Dermis blood vessel endothelial cell (primary cell): ENCODE data around the gene LIMS2. TPM values are rescaled to one million over a fixed set of nuclear protein-coding genes. Genes with fewer than 3 reads are reported as not detected.

Experiments used
- DNase-seq: peaks from one replicate; pipeline ENCODE4 v3.0.0; 2010
- total RNA-seq: library from RNA; depleted of rRNA; stranded (reverse); fragments of >200 nt; gene quantifications from 2 replicates; pipeline ENCODE4 v1.2.3, GENCODE V29; 2014

LIMS2 gene
- total RNA-seq, 1 donor from 2014 or later: 20.1 TPM

DNA sequence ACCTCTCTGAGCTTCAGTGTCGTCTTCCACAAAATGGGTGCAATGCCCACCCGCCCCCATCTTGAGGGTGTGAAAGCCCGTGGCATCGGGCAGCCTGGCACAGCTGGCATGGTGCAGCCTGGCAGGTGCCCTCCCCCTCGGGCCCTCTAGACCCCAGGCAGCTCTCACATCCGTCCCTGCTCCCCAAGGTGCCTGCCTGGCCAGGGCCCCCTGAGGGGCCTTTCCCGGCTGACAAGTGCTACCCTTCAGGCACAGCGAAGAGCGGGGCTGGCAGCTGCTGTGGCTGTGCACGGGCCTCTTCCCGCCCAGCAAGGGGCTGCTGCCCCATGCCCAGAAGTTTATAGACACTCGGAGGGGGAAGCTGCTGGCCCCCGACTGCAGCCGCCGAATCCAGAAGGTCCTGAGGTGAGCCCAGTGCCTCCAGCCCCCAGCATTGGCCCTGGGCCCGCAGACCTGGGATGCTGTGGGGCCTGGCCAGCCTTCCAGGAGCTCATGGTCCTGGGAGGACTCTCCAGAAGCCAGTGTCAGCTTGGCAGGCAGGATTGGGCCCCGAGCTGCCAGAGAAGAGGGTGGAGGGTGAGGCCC lies 43.2 kb downstream of the LIMS2 start:
- DNase-seq: no peak

DNA sequence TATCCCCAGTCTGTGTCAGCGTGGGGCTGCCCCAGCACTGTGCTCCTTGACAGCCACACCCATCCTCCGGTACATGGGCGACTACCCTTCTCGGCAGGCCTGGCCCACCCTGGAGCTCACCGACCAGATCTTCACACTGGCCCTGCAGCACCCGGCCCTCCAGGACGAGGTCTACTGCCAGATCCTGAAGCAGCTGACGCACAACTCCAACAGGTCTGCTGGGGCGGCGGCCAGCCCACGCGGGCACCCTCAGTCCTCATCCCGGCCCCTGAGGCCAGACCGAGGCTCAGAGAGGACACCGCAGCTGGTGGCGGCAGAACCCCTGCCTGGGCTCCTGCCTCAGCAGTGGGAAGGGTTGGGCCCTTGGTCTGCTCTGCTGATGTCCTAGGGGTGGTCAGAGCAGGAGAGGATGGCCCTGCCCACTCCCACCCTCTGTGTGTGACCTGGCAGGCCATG lies 43.8 kb downstream of the LIMS2 start:
- no peak for DNase-seq

DNA sequence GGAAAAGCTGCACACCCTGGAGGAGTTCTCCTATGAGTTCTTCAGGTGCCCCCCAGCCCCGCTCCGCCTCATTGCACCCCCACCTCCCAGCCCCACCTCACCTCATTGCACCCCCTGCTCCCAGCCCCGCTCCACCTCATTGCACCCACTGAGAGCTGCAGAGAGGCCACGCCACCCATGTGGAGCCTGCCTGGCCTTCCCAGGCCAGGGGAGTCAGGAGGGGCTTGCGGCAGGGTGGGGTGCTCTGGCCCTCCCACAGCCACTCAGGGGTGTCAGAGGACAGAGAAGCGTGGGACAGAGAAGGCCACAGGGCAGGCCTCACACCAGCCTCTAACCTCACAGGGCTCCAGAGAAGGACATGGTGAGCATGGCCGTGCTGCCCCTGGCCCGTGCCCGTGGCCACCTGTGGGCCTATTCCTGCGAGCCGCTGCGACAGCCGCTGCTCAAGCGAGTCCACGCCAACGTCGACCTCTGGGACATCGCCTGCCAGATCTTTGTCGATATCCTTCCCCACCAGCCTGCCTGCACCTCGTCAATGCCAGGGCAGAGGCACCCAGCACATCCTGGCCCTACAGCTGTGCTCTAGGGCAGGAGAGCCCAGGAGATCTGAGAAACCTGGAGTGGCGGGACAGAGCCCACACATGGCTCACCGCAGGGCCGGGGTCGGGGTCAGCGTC lies 44.3 kb downstream of the LIMS2 start:
- no peak for DNase-seq

DNA sequence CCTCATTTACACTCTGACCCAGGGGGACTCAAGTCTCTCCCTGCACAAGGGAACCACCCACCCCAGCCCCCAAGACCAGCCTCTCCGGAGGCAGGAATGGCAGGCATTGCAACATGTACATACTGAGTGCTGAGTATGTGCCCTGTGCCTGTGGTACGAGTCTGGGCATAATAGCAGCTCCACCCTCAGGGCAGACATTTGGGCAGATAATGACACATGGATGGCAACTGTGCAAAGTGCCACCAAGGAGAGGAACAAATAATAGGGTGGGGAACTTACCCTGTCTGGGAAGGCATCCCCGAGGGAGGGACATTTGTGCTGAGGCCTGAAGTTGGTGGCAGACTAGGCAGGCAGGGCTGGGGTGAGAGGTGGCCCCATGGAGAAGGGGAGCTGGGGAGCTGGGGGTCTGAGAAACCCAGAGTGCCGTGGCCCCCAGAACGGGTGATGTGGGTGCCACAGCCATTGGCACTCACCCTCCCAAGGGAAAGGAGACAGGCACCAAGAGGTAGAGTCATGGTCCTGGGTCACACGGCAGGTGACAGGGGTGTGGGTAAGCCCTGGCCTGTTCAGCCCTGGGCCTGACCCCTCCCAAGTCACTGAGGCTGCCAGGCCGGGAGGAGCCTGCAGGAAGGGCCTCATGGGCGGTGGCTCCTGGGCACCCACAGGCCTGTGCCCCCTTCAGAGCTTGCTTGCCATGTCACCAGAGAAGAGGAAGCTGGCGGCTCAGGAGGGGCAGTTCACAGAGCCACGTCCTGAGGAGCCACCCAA lies 45.0 kb downstream of the LIMS2 start:
- DNase-seq: no peak

DNA sequence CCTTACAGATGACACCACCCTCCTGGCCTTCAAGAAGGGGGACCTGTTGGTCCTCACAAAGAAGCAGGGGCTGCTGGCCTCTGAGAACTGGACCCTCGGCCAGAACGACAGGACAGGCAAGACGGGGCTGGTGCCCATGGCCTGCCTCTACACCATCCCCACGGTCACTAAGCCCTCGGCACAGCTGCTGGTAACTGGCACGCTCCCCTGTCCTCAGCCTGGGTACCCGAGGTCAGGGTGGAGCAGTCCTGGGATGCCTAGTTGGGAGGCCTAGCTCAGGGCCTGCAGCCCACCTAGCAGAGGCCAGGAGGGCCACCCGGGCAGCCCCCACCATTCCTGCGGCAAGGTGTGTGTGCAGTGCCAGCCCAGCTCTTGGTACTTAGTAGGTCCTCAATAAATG lies 45.7 kb downstream of the LIMS2 start:
- no peak for DNase-seq

DNA sequence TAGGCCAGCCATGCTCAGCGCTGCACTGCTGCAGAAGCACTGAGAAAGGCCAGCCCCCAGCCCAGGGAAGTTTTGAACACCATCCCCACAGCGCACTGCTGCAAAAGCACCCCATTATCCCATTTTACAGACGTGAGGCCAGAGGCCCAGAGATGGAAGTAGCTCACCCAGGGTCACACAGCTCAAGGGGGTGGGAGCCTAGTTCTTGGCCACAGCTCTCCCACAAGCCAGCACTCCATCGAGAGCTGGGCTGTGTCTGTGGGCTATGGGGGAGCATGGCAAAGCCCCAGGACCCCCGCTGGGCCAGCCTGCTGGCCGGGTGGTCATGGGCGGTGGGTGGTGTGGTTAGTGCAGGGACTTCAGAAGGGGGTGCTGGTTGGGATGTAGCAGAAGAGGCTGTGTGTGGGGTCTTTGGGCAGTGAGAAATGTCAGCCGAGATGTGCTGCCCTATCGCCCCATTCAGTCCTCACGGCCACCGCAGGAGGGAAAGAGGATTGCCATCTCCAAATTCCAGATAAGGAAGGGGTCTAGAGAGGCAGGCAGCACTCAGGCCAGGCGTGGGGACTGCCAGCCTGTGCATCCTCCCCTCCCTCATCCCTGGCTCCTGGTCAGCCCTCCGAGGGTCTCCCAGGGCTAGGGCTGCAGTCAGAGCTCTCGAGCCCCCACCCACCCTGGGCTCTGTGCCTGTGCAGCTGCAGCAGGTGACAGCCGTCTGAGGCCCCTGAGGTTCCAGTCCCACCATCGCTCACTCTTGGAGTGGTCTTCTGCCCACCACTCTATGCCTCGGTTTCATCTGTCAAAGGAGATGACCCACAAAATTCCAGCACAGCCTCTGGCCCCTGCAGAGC lies 46.3 kb downstream of the LIMS2 start:
- no peak for DNase-seq

DNA sequence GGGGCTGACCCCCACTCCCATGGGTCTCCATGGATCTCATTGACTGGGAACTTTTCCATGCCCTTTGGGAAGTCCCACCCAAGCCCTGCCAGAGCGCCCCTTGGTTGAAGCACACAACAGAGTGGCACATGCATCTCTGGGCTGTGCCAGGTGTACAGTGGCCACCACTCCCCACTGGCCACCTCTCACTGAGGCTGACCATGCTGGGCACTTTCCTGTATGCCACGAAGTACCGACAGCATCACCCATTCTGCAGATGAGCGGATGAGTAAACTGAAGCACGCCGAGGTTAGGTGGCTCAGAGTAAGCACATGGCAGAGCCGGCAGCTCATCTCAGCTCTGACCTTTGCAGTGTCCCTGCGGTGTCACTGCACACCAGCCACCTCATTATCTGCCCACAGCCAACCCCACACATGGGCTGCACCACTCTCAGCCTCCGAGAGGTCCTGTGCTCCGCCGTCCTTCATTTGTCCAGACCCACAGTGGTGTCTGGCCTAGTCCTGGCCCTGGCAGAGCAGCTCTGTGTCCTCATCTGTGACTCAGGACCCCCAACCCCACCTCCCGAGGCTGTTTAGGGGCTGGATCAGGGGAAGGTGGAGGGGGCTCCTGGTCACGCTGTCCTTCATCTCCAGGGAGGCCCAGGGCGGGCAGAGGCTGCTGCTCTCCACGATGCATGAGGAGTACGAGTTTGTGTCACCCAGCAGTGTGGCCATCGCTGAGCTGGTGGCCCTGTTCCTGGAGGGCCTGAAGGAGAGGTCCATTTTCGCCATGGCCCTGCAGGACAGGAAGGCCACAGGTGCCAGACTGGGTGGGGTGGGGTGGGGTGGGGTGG lies 47.4 kb downstream of the LIMS2 start:
- no peak for DNase-seq

DNA sequence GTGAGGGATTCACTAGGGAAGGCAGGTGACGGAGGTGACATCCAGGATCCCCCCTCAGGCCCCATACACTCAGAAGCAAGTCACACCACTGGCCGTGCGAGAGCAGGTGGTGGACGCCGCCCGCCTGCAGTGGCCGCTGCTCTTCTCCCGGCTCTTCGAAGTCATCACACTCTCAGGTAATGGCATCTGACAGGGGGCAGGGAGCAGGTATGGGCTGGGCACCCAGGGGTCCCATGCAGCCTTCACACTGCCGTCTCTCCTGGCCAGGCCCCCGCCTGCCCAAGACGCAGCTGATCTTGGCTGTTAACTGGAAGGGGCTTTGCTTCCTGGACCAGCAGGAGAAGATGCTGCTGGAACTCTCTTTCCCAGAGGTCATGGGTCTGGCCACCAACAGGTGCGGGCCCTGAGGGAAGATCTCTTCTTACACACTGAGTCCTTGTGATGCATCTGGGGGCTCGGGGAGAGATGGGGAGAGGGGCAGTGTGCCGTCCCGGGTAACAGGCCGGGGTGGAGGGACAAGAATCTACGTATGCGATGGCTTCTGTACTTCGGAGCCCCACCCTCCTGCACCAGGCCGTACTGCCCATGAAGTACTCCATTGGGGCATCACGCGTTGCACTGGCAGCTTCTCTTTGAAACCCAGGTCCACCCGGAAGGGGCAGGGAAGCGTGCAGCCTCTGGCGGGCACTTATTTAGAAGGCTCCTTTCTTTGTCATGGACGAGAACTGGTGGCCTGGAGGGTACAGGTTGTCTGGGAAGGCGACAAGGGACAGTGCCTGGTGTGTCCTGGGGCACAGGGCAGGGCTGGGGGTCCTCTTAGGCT lies 48.2 kb downstream of the LIMS2 start:
- no peak for DNase-seq

DNA sequence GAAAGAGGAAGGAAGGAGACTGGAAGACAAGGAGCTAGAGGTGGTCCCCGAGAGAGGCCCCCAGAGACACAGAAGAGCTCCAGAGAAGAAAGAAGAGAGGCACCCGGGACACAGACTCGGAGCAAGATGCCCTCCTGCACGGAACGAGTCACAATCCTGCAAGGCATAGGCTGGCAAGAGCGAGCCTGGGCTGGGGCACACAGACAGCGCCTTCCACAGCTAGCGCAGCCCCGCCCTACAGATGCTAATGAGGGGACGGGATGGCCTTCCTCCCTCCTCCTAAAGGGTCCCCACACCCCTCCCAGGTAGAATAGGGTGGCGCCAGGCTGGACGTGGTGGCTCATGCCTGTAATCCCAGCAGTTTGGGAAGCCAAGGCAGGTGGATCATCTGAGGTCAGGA lies 49.2 kb downstream of the LIMS2 start:
- no peak for DNase-seq

DNA sequence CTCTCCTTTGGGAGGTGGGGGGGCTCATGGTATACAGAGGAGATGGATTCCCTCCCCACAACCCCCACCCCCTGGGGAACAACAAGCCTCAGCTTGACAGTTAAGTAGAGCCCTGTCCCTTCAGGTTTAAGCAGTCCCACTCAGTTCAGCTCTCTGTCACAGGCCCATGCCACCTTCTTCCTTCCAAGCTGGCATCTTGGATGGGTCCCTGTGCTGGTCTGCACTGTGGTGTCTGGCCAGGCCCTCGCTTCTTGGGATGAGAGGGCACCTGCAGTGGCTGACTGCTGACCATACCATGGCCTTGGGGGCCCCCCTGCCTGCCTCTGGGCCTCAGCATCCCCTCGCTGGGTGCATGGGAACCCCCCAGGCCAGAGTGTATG lies 49.8 kb downstream of the LIMS2 start:
- no peak for DNase-seq

DNA sequence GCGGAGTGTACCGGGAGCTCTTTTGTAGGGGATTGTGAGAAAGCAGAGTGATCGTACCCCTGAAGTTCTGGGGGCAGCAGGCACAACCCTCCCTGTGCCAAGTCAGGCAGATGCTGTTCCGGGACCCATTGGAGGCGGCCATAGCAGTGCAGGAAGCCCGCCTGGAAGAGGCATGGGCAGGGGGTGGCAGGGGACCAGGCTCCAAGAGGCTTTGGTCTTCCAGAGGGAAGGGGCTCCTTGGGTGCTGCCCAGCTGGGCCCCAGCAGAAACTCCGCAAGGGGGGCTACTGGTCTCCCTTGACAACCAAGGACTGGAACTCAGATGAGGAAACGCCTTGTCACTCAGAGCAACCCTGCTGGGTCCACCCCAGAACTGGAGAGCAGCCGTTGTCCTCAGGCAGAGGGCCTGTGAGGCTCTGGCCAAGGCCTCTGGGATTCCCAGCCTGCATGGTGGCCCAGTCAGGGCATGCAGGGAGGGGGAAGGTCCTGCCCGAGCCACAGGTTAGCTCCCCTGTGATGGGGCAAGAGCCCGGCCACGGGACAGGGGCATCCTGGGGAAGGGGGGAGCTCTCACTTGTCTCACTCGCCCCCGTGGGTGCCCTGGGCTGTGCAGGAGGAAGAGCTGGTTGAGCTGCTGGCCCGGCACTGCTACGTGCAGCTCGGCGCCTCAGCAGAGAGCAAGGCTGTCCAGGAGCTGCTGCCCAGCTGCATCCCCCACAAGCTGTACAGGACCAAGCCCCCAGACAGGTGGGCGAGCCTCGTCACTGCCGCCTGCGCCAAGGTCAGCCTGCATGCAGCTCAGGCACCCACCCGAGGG lies 50.4 kb downstream of the LIMS2 start:
- DNase-seq: no peak

DNA sequence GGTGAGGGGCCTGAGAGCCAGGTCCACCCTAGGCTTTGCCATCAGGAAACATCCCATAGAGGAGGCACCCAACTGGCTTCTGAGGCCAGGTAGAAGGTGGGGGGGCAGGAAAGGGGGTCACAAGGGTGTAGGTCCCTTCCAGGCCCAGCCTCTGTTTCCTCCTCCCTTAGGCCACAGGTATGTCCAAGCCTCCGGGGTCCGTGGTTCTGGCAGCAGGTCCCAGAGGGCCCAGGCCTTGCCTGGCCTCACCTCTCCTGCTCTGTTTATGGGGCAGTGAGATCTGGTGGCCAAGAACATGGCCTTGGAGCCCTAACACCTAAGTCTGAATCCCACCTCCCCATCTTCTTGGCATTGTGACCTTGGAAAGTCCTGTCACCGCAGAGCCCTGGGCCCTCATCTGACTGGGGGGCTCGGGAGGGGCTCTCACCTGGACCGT lies 51.0 kb downstream of the LIMS2 start:
- DNase-seq: no peak

DNA sequence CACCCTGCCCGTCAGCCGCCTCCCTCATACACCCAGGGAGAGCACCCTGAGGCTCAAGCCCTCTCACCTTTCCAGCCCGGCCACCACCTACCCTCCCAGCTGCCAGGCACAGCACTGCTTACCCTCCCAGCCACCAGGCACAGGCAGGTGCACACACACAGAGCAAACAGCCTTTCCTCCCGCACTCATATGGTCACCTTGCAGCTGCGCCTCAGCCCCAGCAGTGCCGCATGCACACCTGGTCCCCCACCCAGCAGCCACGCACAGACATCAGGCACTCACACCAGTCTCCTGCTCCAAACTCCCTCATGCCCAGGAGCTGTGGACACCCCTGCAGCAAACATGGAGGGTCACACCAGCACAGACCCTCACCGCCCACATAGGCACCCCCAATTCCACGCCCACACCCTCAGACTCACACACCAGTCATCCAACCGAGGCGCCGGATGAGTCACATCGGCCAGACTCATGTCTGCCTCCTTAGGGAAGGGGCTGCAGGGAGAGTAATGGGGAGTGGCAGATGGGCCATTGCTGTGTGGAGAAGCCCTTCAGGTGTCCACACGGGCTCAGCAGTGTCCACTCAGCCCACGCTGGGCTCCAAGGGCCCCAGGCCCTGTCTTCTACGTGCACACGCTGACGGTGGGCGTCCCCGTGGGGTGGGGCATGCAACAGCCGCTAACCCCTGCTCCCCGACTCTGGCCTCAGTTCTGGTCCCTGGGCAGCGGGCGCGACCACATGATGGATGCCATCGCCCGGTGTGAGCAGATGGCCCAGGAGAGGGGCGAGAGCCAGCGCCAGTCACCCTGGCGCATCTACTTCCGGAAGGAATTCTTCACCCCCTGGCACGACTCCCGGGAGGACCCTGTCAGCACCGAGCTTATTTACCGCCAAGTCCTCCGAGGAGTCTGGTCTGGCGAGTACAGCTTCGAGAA lies 51.7 kb downstream of the LIMS2 start:
- no peak for DNase-seq

DNA sequence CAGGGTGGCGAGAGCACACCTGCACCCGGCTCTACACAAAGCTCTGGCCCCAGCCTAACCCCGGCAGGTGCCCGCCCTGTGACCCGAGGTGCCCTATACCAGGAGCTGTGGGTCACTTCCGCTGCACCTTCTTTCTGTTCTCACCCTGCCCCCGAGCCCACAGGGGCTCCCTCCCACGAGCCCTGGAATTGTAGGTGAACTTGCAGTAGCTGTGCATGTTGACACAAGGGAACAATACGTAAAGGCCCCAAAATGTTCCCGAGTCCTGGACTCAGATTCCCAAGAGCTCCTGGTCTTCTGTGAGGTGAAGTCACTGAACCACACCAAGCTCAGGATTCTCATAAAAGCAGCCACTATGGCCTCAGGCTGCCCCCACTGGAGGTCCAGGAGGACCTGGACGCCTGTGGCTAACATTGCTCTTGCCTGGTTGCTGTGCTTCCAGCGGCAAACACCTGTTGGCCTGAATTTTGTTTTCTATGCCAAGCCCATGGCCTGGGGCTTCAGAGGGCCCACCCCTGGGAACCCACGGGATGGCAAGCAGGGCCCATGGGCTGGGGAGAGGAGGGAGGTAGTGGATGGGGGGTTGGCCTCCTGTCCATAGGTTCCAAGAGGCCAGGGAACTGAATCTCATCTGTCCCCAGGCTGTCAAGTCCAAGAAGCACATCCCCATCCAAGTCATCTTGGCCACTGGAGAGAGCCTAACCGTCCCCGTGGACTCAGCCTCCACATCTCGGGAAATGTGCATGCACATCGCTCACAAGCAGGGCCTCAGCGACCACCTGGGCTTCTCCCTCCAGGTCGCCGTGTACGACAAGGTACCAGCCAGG lies 52.6 kb downstream of the LIMS2 start:
- DNase-seq: no peak

DNA sequence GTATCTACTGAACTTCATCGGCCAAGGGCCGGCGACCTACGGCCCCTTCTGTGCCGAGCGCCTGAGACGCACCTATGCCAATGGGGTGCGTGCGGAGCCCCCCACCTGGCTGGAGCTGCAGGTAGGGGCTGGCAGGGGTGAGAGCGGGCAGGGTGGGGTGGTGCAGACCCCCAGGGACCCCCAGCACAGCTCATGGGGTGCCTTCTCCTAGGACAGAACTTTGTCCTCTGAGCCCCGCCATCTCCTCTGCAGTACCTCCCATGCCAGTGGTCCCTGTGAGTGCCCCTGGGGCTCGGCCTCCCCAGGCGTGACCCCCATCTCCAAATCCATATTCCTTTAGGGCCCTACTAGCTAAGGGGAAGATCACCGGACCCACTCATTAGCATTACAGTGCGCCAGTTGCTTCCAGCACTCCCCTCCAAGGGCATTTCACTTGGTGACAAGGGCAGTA lies 53.3 kb downstream of the LIMS2 start:
- DNase-seq: no peak

DNA sequence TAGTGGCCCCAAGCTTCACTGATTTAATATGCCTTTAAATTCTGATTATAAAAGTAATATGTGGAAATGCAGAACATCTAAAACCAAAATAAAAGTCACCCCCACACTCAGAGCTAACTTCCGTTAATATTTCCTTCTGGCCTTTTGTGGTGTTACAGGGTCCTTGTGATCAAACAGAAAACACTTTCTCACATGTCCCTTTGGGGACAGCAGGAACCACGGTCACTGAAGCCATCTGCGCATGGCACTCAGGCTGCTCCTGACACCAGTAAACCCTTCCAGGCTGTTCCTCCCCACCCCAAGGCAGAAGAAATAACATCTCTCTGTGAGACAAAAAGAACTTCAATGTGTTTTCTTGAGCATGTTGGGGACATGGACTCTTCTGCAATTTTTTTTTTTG lies 54.5 kb downstream of the LIMS2 start:
- DNase-seq: no peak

DNA sequence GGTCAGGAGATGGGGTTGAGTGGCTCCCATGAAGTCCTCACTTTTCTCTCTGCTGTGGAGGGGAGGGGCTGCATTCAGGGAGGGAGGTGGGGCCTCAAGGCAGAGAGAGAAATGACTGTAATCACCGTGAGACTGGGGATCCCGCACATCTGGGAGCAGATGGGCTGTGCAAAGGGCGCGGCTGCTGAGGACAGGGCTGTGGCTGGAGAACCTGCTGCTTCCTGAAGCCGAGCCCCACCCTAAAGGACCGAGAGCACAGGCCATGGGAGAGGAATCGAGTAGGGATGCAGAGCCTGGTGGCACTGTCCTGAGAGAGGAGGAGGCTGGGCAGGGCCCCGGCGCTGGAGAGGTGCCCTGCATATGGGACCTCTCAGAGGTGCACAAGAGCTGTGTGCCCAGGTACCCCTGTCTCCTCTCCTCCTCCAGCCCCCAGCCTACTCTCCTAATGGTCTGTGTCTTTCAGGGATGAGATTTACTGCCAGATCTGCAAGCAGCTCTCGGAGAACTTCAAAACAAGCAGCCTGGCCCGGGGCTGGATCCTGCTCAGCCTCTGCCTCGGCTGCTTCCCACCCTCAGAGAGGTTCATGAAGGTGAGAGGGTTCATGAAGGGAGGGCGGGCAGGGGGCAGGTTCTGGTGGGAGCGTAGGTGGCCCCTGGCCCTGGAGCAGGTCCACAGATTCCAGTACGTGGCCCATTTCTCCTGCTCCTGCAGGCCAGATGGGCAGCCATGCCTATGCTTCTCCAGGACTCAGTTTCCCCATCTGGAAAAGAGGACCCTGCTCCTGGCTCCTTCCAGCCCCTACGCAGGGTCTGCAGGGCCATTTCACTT lies 55.2 kb downstream of the LIMS2 start:
- DNase-seq: no peak
